HG02759 (cell line): ENCODE results near the gene ZZZ3.
"Not testable (repeated sequence)": the region's sequence is repeated elsewhere in the genome, so short reads cannot be mapped to it uniquely, and the experiment has no call there.

Experiments
- ATAC-seq: cut with Tn5 transposase; IDR thresholded peaks from one replicate; pipeline ENCODE4 v1.9.1; 2021; ENCODE audit warnings: mild to moderate bottlenecking, moderate library complexity; ENCODE audit not compliant: unreplicated experiment

The ZZZ3 gene

DNA sequence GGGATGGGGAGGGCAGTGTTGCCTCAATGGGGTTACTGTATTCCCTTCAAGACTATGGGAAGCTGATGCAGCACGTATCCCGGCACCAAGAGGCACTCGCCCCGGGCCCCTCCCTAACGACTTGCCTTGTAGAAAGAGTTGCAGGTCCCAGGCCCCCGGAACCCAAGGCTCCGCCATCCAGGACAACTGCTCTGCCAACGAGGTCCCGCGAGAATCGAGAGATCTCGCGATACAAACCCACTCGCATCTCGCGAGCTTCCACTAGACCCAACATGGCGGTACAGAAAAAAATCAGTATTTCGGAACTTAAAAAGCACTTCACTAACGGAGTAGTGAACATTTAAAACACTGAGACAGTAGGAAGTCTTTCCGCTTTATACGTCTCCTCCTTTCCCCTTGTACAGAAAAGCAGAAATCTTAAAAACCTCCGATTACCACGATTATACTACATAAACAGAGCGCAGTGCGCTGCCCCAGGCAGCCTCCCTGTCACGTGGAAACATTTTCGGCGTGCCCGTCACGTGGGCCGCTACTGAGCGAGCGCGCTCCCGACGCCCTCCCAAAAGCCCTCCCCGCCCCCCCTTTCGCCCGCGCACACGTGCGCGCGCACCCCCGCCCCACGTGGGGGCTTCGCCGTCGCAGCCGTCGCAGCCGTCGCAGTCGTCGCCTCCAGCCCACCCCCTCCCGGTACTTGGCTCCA lies at the start of gene ZZZ3:
TSS of gene ZZZ3 (minus strand) at position 199 of the 700 bp plus-strand sequence. CDS start 49,304 bp downstream, outside the sequence.
- ATAC-seq, result peak; percentile 72

DNA sequence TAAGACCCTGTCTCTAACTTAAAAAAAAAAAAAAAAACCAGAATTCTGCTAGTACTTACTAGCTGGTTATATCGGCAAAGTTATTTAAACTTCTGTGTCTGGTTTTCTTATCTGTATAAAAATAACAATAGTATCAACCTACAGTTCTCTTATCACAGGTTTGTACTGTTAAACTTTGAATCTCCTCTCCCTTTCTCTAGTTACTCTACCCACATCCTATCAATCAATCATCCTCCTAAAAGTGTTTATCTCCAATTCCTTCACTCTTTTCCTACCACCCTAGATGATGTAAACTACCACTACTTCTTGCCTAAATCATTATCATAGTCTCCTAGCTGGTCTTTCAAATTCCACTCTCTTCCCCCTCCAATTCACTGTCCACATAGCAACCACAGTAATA lies 49.6 kb upstream of the ZZZ3 start:
- no peak for ATAC-seq

DNA sequence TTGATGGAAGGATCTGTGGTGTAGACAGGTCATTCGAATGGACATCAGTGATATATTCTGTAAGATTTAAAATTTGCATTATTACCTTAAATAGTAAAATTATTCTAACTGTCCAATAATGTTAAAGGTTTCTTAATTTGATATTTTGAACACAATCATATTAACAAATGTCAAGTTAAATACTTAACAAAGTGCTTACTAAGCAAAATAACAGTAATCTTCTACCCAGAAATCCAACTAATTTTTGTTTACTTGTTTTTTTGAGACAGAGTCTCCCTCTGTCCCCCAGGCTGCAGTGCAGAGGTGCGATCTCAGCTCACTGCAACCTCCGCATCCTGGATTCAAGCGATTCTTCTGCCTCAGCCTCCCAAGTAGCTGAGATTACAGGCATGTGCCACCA lies 43.2 kb upstream of the ZZZ3 start:
- ATAC-seq, result no peak

DNA sequence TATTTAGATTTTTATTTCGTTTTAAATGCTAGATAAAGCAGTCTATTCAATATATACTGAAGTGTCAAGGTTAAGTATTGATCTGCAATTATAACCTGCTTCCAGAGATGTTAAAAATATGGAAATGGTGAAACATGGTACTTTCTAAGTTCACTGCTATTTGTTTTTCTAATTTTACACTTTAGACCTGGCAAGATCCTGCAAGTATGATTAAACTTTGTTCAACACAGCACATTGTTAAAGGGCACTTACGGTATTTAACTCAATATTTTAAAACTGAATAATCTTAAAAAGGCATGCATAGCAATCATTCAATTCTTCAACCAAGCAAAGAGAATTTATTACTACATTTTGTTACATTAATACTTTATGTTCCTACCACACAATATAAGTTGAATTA lies 35.7 kb upstream of the ZZZ3 start:
- no peak for ATAC-seq

DNA sequence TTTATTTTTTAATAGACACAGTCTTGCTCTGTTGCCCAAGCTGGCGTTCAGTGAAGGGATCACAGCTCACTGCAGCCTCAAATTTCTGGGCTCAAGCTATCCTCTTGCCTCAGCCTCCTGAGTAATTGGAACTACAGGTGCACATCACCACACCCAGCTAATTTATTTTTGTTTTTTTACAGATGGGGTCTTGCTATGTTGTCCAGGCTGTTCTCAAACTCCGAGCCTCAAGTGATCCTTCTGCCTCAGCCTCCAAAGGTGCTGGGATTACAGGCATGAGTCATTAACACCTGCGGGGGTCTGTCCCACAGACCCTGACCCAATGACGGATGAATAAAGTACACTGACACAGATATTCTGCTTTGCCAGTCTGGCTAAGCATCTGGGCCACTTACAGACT lies 33.6 kb upstream of the ZZZ3 start:
- ATAC-seq, result no peak

DNA sequence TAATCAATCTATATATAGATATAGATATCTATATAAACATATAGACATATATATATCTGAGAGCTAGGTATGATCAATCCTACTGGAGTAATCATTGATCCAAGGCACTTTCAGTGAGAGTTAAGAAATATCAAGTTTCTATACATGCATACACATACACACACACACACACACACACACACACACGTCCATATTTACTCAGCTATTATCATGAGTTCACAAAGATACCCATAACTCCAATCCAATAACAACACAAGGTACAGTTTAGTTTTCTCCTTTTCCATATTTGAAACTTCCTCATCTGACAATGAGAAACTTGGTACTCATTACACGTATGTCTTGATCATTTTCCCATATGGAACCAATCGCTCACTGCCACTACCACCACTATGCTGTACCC lies 27.3 kb upstream of the ZZZ3 start:
- no peak for ATAC-seq

DNA sequence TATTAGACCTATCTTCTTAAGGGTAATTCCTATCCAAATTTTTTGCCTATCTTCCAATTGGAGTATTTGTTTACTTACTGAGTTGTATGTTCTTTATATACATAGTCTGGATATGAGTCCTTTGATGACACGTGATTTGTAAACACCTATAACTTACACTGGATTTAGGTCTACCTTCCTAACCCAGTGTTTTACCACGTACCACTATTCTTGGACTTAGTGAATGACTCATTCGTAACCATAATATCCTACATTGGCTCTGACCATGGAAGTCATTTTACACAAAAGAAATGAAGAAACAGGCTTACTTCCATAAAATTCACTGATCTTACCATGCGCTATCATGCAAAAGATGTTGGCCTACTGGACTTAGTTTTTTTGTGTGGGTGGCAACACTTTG lies 23.9 kb upstream of the ZZZ3 start:
- no peak for ATAC-seq

DNA sequence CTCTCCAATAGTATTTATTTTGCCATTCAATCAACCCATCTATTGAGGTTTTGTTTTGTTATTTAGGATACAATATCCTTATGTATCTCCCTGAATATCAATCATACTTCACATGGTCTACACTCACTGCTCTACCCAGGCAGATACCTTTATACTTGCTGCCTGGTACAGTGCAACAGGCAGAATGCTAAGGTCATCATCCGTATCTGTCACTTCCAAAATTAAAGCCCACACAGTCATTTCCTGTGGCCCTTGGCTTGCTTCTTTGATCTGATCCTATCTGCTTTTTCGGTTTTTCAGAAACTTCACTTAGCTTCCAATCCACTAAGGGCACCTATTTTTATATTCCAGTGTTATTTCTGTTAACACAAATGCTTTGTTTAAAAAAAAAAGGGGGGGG lies 22.3 kb upstream of the ZZZ3 start:
- no peak for ATAC-seq

DNA sequence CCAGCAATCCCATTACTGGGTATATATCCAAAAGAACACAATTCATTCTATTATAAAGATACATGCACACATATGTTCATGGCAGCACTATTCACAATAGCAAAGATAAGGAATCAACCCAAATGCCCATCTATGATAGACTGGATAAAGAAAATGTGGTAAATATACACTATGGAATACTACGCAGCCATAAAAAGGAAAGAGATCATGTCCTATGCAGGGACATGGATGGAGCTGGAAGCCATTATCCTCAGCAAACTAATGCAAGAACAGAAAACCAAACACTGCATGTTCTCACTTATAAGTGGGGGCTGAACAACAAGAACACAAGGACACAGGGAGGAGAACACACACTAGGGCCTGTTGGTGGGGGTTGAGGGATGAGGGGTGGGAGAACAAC lies 17.2 kb upstream of the ZZZ3 start:
- ATAC-seq, result not testable (repeated sequence)

DNA sequence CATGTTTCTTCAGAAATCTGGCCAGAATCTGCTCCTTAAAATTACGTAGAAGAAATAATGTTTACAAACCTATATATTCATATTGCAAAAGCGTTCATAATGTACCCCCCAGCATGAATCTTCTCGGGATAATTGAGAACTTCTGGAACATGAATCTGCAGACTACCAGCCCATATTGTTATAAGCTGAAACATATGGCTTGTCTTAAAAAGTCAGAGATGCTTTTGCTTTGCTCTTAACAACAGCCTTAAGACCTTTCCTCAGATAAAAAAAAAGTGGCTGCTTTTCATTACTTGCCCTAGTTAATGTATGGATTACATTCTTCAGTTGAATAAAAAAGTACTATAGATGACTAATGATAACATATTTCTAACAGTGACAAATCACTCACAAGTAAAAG lies 15.0 kb upstream of the ZZZ3 start:
- ATAC-seq, result no peak

DNA sequence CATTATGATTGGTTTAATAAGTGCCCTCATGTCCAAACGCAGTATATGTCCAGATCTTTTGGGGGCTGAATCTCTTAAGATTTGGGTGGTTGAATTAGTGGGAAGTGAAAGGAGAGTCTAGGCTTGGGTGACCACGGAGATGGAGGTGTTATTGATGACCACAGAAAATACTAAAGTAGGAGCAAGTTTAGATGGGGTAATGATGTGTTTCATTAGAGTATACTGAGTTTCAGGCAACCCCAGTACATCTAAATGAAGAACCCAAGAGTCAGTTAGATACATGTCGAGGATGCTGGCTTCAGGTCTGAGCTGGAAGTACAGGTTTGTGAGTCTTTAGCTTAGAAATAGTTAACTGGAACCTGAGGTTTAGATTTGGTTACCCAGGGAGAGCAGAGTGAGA lies 6.5 kb upstream of the ZZZ3 start:
- no peak for ATAC-seq

DNA sequence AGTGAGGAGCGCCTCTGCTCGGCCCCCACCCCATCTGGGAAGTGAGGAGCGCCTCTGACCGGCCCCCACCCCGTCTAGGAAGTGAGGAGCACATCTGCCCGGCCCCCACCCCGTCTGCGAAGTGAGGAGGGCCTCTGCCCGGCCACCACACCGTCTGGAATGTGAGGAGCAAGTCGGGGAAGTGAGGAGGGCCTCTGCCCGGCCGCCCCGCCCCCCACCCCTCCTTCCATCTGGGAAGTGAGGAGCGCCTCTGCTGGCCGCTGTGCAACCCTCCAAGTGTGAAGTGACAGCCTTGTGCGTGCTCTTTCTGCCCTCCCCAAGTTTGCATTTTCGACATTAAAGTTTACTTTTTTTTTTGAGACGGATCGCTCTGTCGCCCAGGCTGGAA lies 5.1 kb upstream of the ZZZ3 start:
- no peak for ATAC-seq

DNA sequence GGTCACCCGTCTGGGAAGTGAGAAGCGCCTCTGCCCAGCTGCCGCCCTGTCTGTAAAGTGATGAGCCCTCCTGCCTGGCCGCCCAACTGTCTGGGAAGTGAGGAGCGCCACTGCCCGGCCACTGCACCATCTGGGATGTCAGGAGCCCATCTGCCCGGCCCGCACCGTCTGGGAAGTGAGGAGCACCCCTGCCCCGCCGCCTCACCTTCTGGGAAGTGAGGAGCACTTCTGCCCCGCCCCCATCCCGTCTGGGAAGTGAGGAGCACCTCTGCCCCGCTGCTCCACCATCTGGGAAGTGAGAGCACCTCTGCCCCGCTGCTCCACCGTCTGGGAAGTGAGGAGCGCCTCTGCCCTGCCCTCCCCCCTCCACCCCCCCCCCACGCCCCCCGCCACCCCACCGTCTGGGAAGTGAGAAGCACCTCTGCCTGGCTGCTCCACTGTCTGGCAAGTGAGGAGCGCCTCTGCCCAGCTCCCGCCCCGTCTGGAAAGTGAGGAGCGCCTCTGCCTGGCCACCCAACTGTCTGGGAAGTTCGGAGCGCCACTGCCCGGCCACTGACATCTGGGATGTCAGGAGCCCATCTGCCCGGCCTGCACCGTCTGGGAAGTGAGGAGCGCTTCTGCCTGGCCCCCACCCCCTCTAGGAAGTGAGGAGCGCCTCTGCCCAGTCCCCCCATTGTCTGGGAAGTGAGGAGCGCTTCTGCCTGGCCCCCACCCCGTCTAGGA lies 4.5 kb upstream of the ZZZ3 start:
- ATAC-seq, result no peak

DNA sequence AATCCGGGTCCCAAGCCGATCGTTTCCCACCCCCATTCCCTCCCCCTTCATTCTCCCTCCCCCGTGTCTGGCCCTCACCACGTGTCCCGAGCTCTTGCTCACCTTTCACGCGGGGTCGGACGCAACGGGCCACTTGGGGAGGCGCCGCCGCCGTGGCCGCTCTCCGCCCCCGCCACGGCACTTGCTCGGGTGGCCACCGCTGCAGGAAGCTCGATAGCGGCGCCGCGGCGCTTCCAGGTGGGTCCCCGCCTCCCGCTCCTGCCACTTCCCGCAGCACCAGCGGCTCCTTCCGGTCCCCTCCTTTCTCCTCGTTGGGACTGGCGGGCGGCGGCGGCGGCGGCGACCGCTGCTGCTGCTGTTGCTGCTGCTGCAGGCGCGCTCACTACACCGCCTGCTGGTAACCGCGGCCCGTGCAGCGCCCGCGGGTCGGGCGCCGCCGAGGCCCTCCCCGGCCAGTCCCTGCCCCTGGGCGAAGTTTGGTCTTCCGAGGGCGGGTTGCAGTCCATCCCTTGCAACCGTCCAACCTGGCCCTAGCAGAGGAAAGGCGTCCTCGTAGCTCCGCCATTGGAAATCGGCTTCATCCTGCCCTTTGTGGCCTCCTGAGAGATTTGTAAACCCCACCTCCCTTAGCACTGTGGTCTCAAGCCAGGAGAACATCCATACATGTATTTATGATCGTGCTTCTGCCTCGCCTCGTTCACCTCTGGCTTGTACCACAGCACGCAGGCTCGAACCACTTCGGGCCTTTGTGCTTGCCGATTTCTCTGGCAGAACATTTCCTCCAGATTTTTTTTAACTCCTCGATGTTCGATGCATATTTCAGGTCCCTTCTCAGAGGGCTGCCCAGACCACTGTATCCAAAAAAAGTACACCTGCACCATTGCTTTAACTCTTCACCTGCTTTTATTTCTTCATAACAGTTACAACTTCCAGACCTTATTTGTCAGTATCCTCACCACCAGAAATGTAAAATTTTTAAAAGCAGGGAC lies 996 bp upstream of the ZZZ3 start:
- ATAC-seq, result peak; percentile 82

DNA sequence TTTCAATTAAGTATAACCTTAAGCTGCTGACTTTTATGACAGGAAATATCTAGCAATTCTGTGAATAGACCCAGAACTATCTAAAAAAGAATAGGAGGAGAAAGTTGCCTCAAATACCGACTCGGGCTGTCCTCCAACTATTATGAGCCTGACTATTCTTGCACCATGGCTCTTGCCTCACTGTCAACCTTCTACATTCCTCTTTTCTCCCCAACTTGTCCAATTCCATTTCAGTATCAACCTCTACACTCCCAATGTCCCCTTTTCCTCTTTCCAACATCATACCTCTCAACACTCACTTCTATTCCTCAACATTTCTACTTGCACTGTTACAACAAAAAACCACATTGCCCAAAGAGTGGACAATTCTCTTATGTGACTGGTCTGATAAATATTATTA lies 2.3 kb downstream of the ZZZ3 start:
- ATAC-seq, result no peak

DNA sequence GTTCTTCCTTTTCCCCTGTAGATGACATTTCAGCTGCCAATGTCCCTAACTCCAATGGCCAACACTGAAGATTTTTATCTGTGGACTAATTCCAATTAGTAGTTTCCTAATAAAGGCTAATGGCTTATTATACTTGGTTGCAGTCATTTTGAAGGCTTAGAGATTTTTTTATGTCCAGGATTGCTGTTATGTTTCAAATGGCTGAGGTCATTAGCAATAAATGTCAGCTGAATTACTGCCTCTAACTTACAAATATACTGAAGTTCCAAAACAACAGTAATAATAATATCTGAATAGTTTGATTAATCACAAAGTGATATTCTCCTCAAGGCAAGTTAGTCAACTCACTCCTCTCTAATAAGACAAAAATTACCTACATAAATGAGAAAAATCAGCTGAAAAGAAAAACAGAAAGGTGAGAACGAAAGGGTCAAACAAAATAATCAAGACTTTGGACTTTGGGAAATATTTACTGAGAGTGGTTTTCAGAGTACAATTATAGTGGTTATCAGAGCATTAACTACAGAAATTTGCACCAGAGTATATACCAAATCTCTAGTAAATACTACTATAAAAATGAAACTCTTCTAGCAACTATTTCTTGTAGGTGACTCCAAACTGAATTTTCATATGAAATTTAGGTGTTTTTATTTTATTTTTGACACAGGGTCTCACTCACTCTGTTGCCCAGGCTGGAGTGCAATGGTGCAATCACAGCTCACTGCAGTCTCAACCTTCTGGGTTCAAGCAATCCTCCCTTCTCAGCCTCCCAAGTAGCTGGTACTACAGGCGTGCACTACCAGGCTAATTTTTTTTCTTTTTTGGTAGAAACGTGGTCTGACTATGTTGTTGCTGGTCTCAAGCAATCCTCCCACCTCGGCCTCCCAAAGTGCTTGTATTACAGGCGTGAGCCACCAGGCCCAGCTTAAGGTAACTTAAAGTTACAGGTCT lies 3.5 kb downstream of the ZZZ3 start:
- ATAC-seq, result no peak

DNA sequence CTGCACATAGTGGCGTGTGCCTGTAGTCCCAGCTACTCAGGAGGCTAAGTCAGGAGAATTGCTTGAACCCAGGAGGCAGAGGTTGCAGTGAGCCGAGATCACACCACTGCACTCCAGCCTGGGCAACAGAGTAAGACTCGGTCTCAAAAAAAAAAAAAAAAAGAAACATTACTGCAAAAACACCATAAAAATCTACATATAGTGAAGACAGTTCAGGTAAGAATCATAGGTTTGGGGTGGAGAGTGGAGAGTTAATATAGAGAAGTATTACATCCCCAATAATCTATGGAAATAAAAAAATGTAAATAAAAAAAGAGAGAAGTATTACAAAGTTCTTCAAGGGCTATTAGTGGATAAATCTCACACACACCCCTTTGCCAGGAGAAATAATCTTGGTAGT lies 7.7 kb downstream of the ZZZ3 start:
- not testable (repeated sequence) for ATAC-seq

DNA sequence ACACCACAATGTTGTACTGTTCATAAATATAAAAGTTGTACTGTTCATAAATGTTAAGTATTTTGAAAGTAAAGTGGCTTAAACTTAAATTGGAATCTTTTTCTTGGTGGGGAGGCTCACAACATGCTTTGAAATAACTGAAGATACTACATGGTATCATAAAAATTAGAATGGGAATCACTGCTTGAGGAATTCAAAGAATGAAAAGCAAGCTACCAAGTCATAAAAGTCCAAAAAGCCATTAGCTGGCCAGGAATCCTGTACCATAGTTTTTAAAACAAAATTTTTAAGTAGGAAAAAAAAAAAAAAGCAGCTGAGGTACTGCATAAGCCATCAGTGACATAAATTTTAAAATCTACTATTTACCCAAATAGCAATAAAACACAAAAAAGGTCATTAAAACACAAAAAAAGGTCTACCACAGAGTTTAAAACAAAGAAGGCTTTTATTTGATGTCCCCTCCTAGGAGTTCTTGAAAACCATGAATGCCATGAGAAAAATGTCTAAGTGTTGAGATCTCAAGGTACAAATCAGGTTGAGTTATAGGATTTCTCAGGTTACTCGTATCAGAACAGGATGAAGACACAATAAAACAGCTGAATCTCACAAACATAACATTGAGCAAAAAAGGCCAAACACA lies 8.6 kb downstream of the ZZZ3 start:
- no peak for ATAC-seq

DNA sequence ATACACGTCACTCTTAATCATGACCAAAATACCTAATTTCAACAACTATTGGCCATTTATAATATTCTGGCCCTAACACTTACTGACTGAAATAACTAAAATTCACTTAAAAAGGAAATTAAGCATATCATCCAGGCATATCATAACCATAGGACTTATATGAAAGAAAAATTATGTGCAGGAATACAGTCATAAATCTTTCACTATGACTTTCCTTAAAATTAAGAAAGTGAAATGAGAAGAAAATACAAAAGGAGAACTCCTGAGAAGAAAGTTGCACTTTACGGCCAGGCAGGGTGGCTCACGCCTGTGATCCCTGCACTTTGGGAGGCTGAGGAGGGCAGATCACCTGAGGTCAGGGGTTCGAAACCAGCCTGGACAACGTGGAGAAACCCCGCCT lies 9.4 kb downstream of the ZZZ3 start:
- ATAC-seq, result no peak

DNA sequence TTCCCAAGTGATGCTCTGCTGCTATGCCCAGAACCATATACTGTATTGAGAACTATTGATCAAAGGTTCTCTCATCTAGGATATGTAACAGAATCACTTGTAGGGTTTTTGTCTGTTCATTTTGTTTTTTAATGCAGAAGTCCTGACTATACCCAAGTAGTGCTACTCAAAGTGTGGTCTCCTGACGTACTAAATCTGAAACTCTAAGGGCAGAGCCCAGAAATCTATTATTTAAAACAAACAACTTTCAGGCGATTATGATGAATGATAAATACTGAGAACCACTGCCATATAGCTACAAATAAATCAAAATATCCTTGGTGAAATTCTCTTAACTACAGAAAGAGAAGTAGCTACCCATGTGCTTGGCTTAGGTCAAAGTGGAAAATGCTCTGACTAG lies 10.1 kb downstream of the ZZZ3 start:
- ATAC-seq, result no peak
